Measurements from ENCODE around the gene ATP5F1D. TPM values are rescaled to one million over a fixed set of nuclear protein-coding genes. Genes with fewer than 3 reads are reported as not detected.

The ATP5F1D gene
- total and polyA plus RNA-seq, 2 of the 8 experiments (the other 6 are each of a cell fraction or from before 2014, with no cell fraction given) = 174 to 249 TPM

DNA sequence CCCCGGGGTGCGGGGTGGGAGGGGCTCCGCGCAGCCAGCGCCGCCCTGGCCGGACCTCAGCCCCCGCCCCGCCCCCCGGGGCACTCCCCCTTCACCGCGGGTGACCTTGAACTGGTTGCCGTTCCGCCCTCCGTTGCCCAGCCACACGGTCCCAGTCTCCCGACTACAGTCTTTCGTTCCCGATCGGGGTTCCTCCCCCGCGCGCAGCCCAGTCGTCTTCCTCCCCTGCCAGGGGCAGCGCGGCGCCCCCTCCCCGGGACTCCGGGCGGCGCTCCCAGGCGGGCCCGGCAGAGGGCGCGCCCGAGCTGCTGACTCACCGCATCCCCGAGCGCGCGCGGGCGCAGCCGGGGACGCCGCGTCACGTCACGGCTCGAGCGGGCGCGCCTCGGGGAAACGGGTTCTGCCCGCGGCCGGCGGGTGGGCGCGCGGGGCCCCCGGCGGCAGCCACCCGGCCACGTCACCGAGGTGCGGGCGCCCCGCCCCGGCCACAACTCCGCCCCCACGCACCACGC, 7.3 kb downstream of the ATP5F1D start:
- Histone ChIP-seq H3K79me1 (ENCODE audit: low read depth, low read length) (0 out of 2 replicates have a peak, but pooled peaks cover 4% of the 10 kb centered on the region), H2AFZ (ENCODE audit: low read length) (no peak overlapping the region), H2BK120ac (replicated peaks; ENCODE audit: low read depth, low read length) (no peak overlapping the region), H4K20me1 (replicated peaks in 1 of 2; ENCODE audit: control insufficient read depth in 1 of 2, insufficient read depth in 2 of 2, low read length in 2 of 2) (peaks cover 7 to 12% of the 10 kb centered on the region in 2 experiments), H3K18ac (ENCODE audit: extremely low read depth, low read length) (no peak overlapping the region; the same call in 1 of the 2 replicates), H3K14ac (ENCODE audit: insufficient read length) (peak overlapping the region; percentile 90), H4K8ac (ENCODE audit: extremely low read depth, insufficient read depth, low read length) (peak overlapping the region; percentile 98; the same call in 1 of the 2 replicates), H3K27me3 (replicated peaks in 1 of 4; ENCODE audit: control insufficient read depth in 3 of 4, extremely low read depth in 1 of 4, insufficient read depth in 3 of 4, low read length in 3 of 4) (no peaks in the 10 kb centered on the region), H3K4ac (replicated peaks; ENCODE audit: insufficient read length, low read depth, low read length) (no peak overlapping the region), H2BK12ac (ENCODE audit: low read depth, low read length) (no peak overlapping the region), H4K5ac (ENCODE audit: insufficient read length, low read depth, low read length) (peak overlapping the region; percentile 80), H3K36me3 (ENCODE audit: control insufficient read depth in 2 of 4, insufficient read depth in 4 of 4, low read length in 3 of 4) (peaks cover 4 to 29% (median 17%) of the 10 kb centered on the region in 4 experiments; a peak in 5 of 8 replicates), H2BK15ac (ENCODE audit: low read length) (no peak overlapping the region), H3K56ac (replicated peaks; ENCODE audit: insufficient read length, low read depth, low read length) (peak overlapping the region; percentile 86), H3K23me2 (ENCODE audit: low read depth, low read length) (peaks cover 2% of the 10 kb centered on the region; the same call in 1 of the 2 replicates), H2AK5ac (ENCODE audit: low read depth, low read length) (no peak overlapping the region), H3K9me3 (ENCODE audit: insufficient read depth in 2 of 2, low read depth in 1 of 2, low read length in 1 of 2) (no peaks in the 10 kb centered on the region), H3K27ac (ENCODE audit: low read depth, low read length) (peak overlapping the region; percentile 94), H3K79me2 (ENCODE audit: control insufficient read depth in 1 of 2, insufficient read depth in 2 of 2, low read length in 2 of 2) (peaks cover 9 to 34% of the 10 kb centered on the region in 2 experiments), H3K4me1 (replicated peaks in 1 of 4; ENCODE audit: control insufficient read depth in 3 of 4, insufficient read depth in 4 of 4, low read length in 3 of 4) (peaks cover 0 to 29% (median 13%) of the 10 kb centered on the region in 4 experiments; a peak in 6 of 7 replicates), H3K9ac (replicated peaks in 1 of 4; ENCODE audit: extremely low read depth in 1 of 4, low read depth in 3 of 4, low read length in 3 of 4) (peak overlapping the region; percentile 35 to 89 (median 82); a peak in 6 of 7 replicates), H2BK20ac (ENCODE audit: low read length) (no peak overlapping the region), H3K23ac (ENCODE audit: insufficient read length) (no peak overlapping the region), H4K91ac (replicated peaks; ENCODE audit: insufficient read length, low read length) (peak overlapping the region; percentile 81), H2BK5ac (ENCODE audit: low read depth, low read length) (peak overlapping the region; percentile 93), H3K4me2 (ENCODE audit: insufficient read depth in 1 of 2, low read depth in 2 of 2, low read length in 2 of 2) (peak overlapping the region; percentile 42 to 79), H3K4me3 (ENCODE audit: extremely low read depth in 1 of 4, insufficient read depth in 2 of 4, low read depth in 3 of 4, low read length in 4 of 4) (peak overlapping the region; percentile 63 to 95 (median 68))
- FAIRE-seq (no peak), DNase-seq (ENCODE audit: low read depth in 1 of 2, low spot score in 2 of 2) (peak in 1 of 2 experiments; percentile 95)
- CTCF ChIA-PET (ENCODE audit: partially characterized antibody) = no interaction called here
- 0% methylated on average over 21 of the region's 74 CpGs; no CpG with 5 or more reads in 1 of the 2 experiments for WGBS, 2 experiments (ENCODE audit: extremely low coverage in 1 of 2, insufficient coverage in 1 of 2, insufficient read length in 1 of 2, insufficient replicate concordance in 2 of 2, low coverage in 1 of 2, low lambda C conversion rate in 2 of 2, missing lambda C conversion rate in 1 of 2)
- POLR2A ChIA-PET (ENCODE audit: partially characterized antibody) = interaction anchor here (0.7 to 14.3 kb wide), 7 partner anchors 11 to 222 kb away, joined by 3 to 456 read pairs (median 4); partner anchors contain the start of genes CBARP, CIRBP, CNN2 and FAM174C
- peak in 1 of 2 experiments; percentile 63; a peak in 2 of 3 replicates for TF ChIP-seq POLR2A (IDR thresholded peaks at IDR 0.05; ENCODE audit: control extremely low read depth in 1 of 2, low read depth in 2 of 2, low read length in 2 of 2)
- peak; percentile 94 for TF ChIP-seq BACH1 (IDR thresholded peaks at IDR 0.05; ENCODE audit: low read length)
- TF ChIP-seq SUZ12 (IDR thresholded peaks at IDR 0.05; ENCODE audit: low read length) = peak; percentile 33; the same call in 1 of the 2 replicates
- peak; percentile 6 for TF ChIP-seq KDM4A (IDR thresholded peaks at IDR 0.05; ENCODE audit: low read depth, low read length, severe bottlenecking)
- TF ChIP-seq RBBP5 (IDR thresholded peaks at IDR 0.05; ENCODE audit: borderline replicate concordance, low read depth, low read length) = no peak; the same call in 1 of the 2 replicates
- TF ChIP-seq, protein P1, sequence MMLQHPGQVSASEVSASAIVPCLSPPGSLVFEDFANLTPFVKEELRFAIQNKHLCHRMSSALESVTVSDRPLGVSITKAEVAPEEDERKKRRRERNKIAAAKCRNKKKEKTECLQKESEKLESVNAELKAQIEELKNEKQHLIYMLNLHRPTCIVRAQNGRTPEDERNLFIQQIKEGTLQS (IDR thresholded peaks at IDR 0.05; ENCODE audit: insufficient read depth, low read depth, low read length) = peak; percentile 22; the same call in 1 of the 2 replicates
- 0 out of 2 replicates have a peak, but pooled peaks have one; percentile 19 for TF ChIP-seq PHF8 (conservative IDR thresholded peaks at IDR 0.05; ENCODE audit: low read depth, low read length)
- TF ChIP-seq TAF7 (optimal IDR thresholded peaks at IDR 0.05; ENCODE audit: borderline replicate concordance, low read depth, low read length) = peak; percentile 56
- TF ChIP-seq GABPA (IDR thresholded peaks at IDR 0.05; ENCODE audit: borderline replicate concordance, insufficient read depth, low read length) = no peak

Data from H1 (cell line).